Measurements from ENCODE around the gene EZR. TPM values are rescaled to one million over a fixed set of nuclear protein-coding genes. Genes with fewer than 3 reads are reported as not detected.

Gene EZR
- total and polyA plus RNA-seq, 9 of the 15 experiments (the other 6 are each of a cell fraction or from before 2014, with no cell fraction given): 36.5 to 162 (median 104) TPM

GRCh38 chr6:158756126-158756525, 63.0 kb downstream of the EZR start:
- H3K36me3 ChIP-seq (ENCODE audit: control insufficient read depth, insufficient read depth, low read length): no peaks in the 10 kb centered on the region
- BruUV-seq (replicated peaks): no TSS peak
- no peak overlapping the region for H3K4me3 ChIP-seq
- CTCF ChIA-PET (ENCODE audit: low intra/inter-chr PET ratio): no interaction called here
- H3K9ac ChIP-seq (ENCODE audit: insufficient read depth in 1 of 2, low read depth in 2 of 2, low read length in 2 of 2): no peak overlapping the region
- in situ Hi-C loops (cut with MboI) (no loop called here), intact Hi-C loops (cut with micrococcal nuclease) (no loop called here)
- peaks cover 24 to 47% of the 10 kb centered on the region in 2 experiments for H3K27me3 ChIP-seq (ENCODE audit: control insufficient read depth in 2 of 2, insufficient read depth in 2 of 2, low read length in 2 of 2)
- POLR2A ChIA-PET: interaction anchor here (0.6 to 1.4 kb wide), 4 partner anchors 8 to 69 kb away, joined by 3 to 9 read pairs (median 4); no protein-coding TSS in a partner anchor
- no peak overlapping the region for H3K4me2 ChIP-seq (ENCODE audit: insufficient read depth, low read length)
- FAIRE-seq (no peak), DNase-seq (ENCODE audit: extremely low read depth in 1 of 4, low spot score in 3 of 4) (no peak), ATAC-seq (no peak)
- H3K4me1 ChIP-seq (replicated peaks in 1 of 2; ENCODE audit: control insufficient read depth in 2 of 2, insufficient read depth in 2 of 2, low read length in 2 of 2): peaks cover 4 to 23% of the 10 kb centered on the region in 2 experiments; a peak in 3 of 5 replicates
- H3K9me3 ChIP-seq (replicated peaks; ENCODE audit: control insufficient read depth, insufficient read depth, low read depth, low read length): no peaks in the 10 kb centered on the region
- 43% methylated on average over 9 of the region's 9 CpGs for WGBS (ENCODE audit: insufficient coverage, low coverage, missing lambda C conversion rate)
- no peak for TF ChIP-seq PCBP1 (IDR thresholded peaks at IDR 0.05; ENCODE audit: low read depth, low read length, poor library complexity, severe bottlenecking)
- no peak for TF ChIP-seq CHD1 (IDR thresholded peaks at IDR 0.05; ENCODE audit: low read length)
- no peak for TF ChIP-seq PREB (CRISPR knock-in tag; IDR thresholded peaks at IDR 0.05)
- no peak for TF ChIP-seq TSHZ1 (CRISPR knock-in tag; IDR thresholded peaks at IDR 0.05)
- TF ChIP-seq ZNF696 (CRISPR knock-in tag; conservative IDR thresholded peaks at IDR 0.05): no peak
- TF ChIP-seq, protein P1, sequence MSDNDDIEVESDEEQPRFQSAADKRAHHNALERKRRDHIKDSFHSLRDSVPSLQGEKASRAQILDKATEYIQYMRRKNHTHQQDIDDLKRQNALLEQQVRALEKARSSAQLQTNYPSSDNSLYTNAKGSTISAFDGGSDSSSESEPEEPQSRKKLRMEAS (CRISPR knock-in tag; IDR thresholded peaks at IDR 0.05): peak; percentile 18; the same call in 1 of the 2 replicates
- no peak for TF ChIP-seq SIN3B (IDR thresholded peaks at IDR 0.05; ENCODE audit: low read depth)
- TF ChIP-seq, protein P2, sequence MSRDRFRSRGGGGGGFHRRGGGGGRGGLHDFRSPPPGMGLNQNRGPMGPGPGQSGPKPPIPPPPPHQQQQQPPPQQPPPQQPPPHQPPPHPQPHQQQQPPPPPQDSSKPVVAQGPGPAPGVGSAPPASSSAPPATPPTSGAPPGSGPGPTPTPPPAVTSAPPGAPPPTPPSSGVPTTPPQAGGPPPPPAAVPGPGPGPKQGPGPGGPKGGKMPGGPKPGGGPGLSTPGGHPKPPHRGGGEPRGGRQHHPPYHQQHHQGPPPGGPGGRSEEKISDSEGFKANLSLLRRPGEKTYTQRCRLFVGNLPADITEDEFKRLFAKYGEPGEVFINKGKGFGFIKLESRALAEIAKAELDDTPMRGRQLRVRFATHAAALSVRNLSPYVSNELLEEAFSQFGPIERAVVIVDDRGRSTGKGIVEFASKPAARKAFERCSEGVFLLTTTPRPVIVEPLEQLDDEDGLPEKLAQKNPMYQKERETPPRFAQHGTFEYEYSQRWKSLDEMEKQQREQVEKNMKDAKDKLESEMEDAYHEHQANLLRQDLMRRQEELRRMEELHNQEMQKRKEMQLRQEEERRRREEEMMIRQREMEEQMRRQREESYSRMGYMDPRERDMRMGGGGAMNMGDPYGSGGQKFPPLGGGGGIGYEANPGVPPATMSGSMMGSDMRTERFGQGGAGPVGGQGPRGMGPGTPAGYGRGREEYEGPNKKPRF (IDR thresholded peaks at IDR 0.05; ENCODE audit: low read depth, low read length): no peak
- TF ChIP-seq HCFC1 (IDR thresholded peaks at IDR 0.05; ENCODE audit: low read depth, low read length): no peak
- H3K9me1 ChIP-seq (ENCODE audit: control insufficient read depth, insufficient read depth, low read length): no peaks in the 10 kb centered on the region
- H2AFZ ChIP-seq (ENCODE audit: low read depth, low read length): no peak overlapping the region
- H3K79me2 ChIP-seq (ENCODE audit: control insufficient read depth, insufficient read depth, low read length): no peaks in the 10 kb centered on the region
- peaks cover 15% of the 10 kb centered on the region for H4K20me1 ChIP-seq (replicated peaks; ENCODE audit: control insufficient read depth, insufficient read depth, low read length)
- no peak overlapping the region for H3K27ac ChIP-seq (ENCODE audit: extremely low read depth, low read depth, low read length)
